Sigmoid colon (tissue), 7 donors: Measurements from ENCODE around the gene MAN2A2. TPM values are rescaled to one million over a fixed set of nuclear protein-coding genes. Genes with fewer than 3 reads are reported as not detected.

Source experiments
- DNase-seq: peaks from one replicate; pipeline ENCODE4 v3.0.0-alpha.2; 2019
- H3K27ac ChIP-seq, 4 donors: fragments of 200-600 bp; sonication (generic); one replicate each; pipeline ENCODE4 v1.5.1; 2016 to 2019; ENCODE audit warnings: mild to moderate bottlenecking in 1 of 4
- H3K27me3 ChIP-seq, 3 donors: fragments of 200-600 bp; sonication (generic); one replicate each; pipeline ENCODE4 v1.5.1; 2019; ENCODE audit warnings: mild to moderate bottlenecking in 1 of 3
- H3K36me3 ChIP-seq, 4 donors: fragments of 200-600 bp; sonication (generic); one replicate each; pipeline ENCODE4 v1.5.1; 2016 to 2019
- H3K4me1 ChIP-seq, 4 donors: fragments of 200-600 bp; sonication (generic); one replicate each; pipeline ENCODE4 v1.5.1; 2017 to 2019
- H3K4me3 ChIP-seq, 4 donors: fragments of 200-600 bp; sonication (generic); one replicate each; pipeline ENCODE4 v1.5.1; 2017 to 2019; ENCODE audit warnings: mild to moderate bottlenecking in 2 of 4, moderate library complexity in 1 of 4
- H3K9me3 ChIP-seq, 4 donors: fragments of 200-600 bp in 3 of 4; sonication (generic) in 3 of 4; one replicate each; pipeline versions ENCODE4 v1.5.1 to v1.6.1; 2013 to 2019
- EP300 ChIP-seq, 4 donors: sonication (generic); formaldehyde crosslinking; IDR thresholded peaks; one replicate each; pipeline ENCODE4 v1.6.1; 2017; ENCODE audit warnings: antibody characterized with exemption in 4 of 4
- POLR2A ChIP-seq, 2 donors: fragments of 450-650 bp; IDR thresholded peaks; one replicate each; pipeline ENCODE4 v1.6.1; 2016; ENCODE audit warnings: antibody characterized with exemption in 2 of 2, mild to moderate bottlenecking in 2 of 2, moderate library complexity in 2 of 2
- POLR2AphosphoS5 ChIP-seq, 4 donors: sonication (generic); formaldehyde crosslinking; IDR thresholded peaks; one replicate each; pipeline ENCODE4 v1.6.1; 2017; ENCODE audit warnings: antibody characterized with exemption in 4 of 4
- WGBS, 2 donors: extraction: QIAGEN DNeasy Blood & Tissue Kit; methylation state at CpG; one replicate each; pipeline ENCODE4 v1.1.7; 2013; 5-methylcytosine and 5-hydroxymethylcytosine counted together
- intact Hi-C: fragments of 100-400 bp; cut with DNase I; formaldehyde crosslinking; loops from one replicate; pipeline ENCODE4 v1.15.1; 2023
- polyA plus RNA-seq, 3 donors: library from polyadenylated mRNA; stranded (reverse); fragments of 200-250 nt; gene quantifications; one replicate each; pipeline ENCODE4 v1.2.3, GENCODE V29; 2013
- total RNA-seq, 4 donors: library from RNA; depleted of rRNA; stranded (reverse); fragments of >200 nt; gene quantifications; one replicate each; pipeline ENCODE4 v1.1.0, GENCODE V29; 2016
- TF ChIP-seq, protein P1 (sequence below), 4 experiments: fragments of 450-650 bp in 3 of 4; fragments of 200-600 bp in 1 of 4; IDR thresholded peaks; one replicate each; pipeline ENCODE4 v1.5.1; 2016 to 2019; ENCODE audit warnings: antibody characterized with exemption in 4 of 4, mild to moderate bottlenecking in 3 of 4, moderate library complexity in 2 of 4
- donor health status: healthy with polysubstance abuse.
- donor health status: Bipolar disorder and iron deficiency.
- donor health status: healthy.

MAN2A2 gene
- total and polyA plus RNA-seq, 7 donors, result 3.7 to 57.6 (median 31.0) TPM

DNA sequence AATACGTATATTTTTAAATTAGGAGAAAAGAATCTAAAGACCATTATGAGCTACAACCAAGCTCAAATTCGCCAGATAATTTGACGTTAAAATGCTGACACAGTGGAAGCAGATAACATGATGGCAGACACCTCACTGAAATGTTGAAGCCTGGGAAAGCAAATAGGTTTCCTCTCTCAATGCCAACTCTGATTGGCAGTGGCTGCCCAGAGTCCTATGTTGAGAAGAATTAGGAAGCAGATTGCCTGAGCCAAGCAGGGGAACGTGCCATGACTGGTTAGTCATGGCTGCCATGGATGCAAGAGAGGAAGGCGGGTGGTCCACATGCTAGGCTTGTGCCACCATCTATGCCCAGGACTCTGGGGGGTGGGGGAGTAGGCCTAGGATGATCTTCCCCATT lies 35.2 kb downstream of the MAN2A2 start:
- H3K9me3 ChIP-seq, result no peaks in the 10 kb centered on the region
- intact Hi-C loops, result no loop called here
- no peak overlapping the region for H3K27ac ChIP-seq
- no peak for DNase-seq
- peaks cover 18 to 63% (median 49%) of the 10 kb centered on the region in 4 donors for H3K36me3 ChIP-seq
- TF ChIP-seq EP300 (IDR thresholded peaks at IDR 0.05) (no peak), POLR2AphosphoS5 (IDR thresholded peaks at IDR 0.05) (no peak), POLR2A (IDR thresholded peaks at IDR 0.05) (no peak)
- TF ChIP-seq, protein P1, sequence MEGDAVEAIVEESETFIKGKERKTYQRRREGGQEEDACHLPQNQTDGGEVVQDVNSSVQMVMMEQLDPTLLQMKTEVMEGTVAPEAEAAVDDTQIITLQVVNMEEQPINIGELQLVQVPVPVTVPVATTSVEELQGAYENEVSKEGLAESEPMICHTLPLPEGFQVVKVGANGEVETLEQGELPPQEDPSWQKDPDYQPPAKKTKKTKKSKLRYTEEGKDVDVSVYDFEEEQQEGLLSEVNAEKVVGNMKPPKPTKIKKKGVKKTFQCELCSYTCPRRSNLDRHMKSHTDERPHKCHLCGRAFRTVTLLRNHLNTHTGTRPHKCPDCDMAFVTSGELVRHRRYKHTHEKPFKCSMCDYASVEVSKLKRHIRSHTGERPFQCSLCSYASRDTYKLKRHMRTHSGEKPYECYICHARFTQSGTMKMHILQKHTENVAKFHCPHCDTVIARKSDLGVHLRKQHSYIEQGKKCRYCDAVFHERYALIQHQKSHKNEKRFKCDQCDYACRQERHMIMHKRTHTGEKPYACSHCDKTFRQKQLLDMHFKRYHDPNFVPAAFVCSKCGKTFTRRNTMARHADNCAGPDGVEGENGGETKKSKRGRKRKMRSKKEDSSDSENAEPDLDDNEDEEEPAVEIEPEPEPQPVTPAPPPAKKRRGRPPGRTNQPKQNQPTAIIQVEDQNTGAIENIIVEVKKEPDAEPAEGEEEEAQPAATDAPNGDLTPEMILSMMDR (IDR thresholded peaks at IDR 0.05), result no peak
- no peaks in the 10 kb centered on the region for H3K27me3 ChIP-seq
- peaks cover 0 to 30% (median 26%) of the 10 kb centered on the region in 4 donors for H3K4me1 ChIP-seq
- WGBS, 2 donors, result 94 to 97% methylated on average over 5 of the region's 5 CpGs
- no peak overlapping the region for H3K4me3 ChIP-seq

GRCh38 chr15:90939756-90940155 lies 36.7 kb downstream of the MAN2A2 start:
- Histone ChIP-seq H3K27me3 (no peaks in the 10 kb centered on the region), H3K4me3 (no peak overlapping the region), H3K4me1 (peaks cover 0 to 21% (median 16%) of the 10 kb centered on the region in 4 donors), H3K27ac (no peak overlapping the region), H3K9me3 (no peaks in the 10 kb centered on the region), H3K36me3 (peaks cover 27 to 78% (median 62%) of the 10 kb centered on the region in 4 donors)
- intact Hi-C loops, result no loop called here
- TF ChIP-seq POLR2AphosphoS5 (IDR thresholded peaks at IDR 0.05), result no peak
- TF ChIP-seq POLR2A (IDR thresholded peaks at IDR 0.05), result no peak
- no peak for TF ChIP-seq EP300 (IDR thresholded peaks at IDR 0.05)
- TF ChIP-seq, protein P1 (IDR thresholded peaks at IDR 0.05), result no peak
- no peak for DNase-seq
- WGBS, 2 donors, result 76 to 94% methylated on average over 7 of the region's 7 CpGs

- peaks cover 33 to 90% (median 68%) of the 10 kb centered on the region in 4 donors for H3K36me3 ChIP-seq
- H3K27ac ChIP-seq, result no peak overlapping the region
Measured at GRCh38 chr15:90941038-90941437, 37.9 kb downstream of the MAN2A2 start.

GRCh38 chr15:90942354-90943120 lies 39.4 kb downstream of the MAN2A2 start:
- 86 to 93% methylated on average over 12 of the region's 12 CpGs for WGBS, 2 donors
- TF ChIP-seq, protein P1 (IDR thresholded peaks at IDR 0.05), result no peak
- TF ChIP-seq EP300 (IDR thresholded peaks at IDR 0.05) (no peak), POLR2A (IDR thresholded peaks at IDR 0.05) (no peak), POLR2AphosphoS5 (IDR thresholded peaks at IDR 0.05) (no peak)
- intact Hi-C loops, result no loop called here
- Histone ChIP-seq H3K4me3 (no peak overlapping the region), H3K27me3 (no peaks in the 10 kb centered on the region), H3K4me1 (no peaks in the 10 kb centered on the region), H3K36me3 (peaks cover 42 to 99% (median 81%) of the 10 kb centered on the region in 4 donors), H3K9me3 (no peaks in the 10 kb centered on the region), H3K27ac (no peak overlapping the region)
- peak; percentile 40 for DNase-seq

More at GRCh38 chr15:90941038-90941437, 37.9 kb downstream of the MAN2A2 start:
- WGBS, 2 donors, result 98 to 99% methylated on average over 4 of the region's 4 CpGs
- TF ChIP-seq EP300 (IDR thresholded peaks at IDR 0.05), result no peak
- no peak for TF ChIP-seq POLR2AphosphoS5 (IDR thresholded peaks at IDR 0.05)
- TF ChIP-seq, protein P1 (IDR thresholded peaks at IDR 0.05), result no peak
- TF ChIP-seq POLR2A (IDR thresholded peaks at IDR 0.05), result no peak
- Histone ChIP-seq H3K27me3 (no peaks in the 10 kb centered on the region), H3K9me3 (no peaks in the 10 kb centered on the region), H3K4me3 (no peak overlapping the region), H3K4me1 (peaks cover 0 to 12% (median 10%) of the 10 kb centered on the region in 4 donors)
- intact Hi-C loops, result no loop called here
- DNase-seq, result no peak
